Activated CD8-positive, alpha-beta memory T cell treated with anti-CD3 and anti-CD28 coated beads for 48 hours (primary cell): ENCODE measurements around the gene GPS1.

ENCODE experiments used
- DNase-seq, 3 experiments: peaks; one replicate each; pipeline ENCODE4 v3.0.0-alpha.2; 2020; ENCODE audit warnings: low read depth in 2 of 3, low spot score in 2 of 3

The GPS1 gene

GRCh38 chr17:82051776-82052637, at the start of gene GPS1, which contains the start of gene RFNG:
Gene GPS1 (plus strand): TSS chr17:82051898. CDS start chr17:82051932, 34 bp downstream.
Gene RFNG (minus strand): TSS chr17:82051811. CDS start chr17:82051766, 45 bp downstream.
- DNase-seq: peak; percentile 61 to 72 (median 71)

- DNase-seq: no peak
These were observed 48.0 kb upstream of the GPS1 start for GRCh38 chr17:82003411-82004381.

- no peak for DNase-seq
These were observed 46.9 kb upstream of the GPS1 start for GRCh38 chr17:82004517-82005455.

DNA sequence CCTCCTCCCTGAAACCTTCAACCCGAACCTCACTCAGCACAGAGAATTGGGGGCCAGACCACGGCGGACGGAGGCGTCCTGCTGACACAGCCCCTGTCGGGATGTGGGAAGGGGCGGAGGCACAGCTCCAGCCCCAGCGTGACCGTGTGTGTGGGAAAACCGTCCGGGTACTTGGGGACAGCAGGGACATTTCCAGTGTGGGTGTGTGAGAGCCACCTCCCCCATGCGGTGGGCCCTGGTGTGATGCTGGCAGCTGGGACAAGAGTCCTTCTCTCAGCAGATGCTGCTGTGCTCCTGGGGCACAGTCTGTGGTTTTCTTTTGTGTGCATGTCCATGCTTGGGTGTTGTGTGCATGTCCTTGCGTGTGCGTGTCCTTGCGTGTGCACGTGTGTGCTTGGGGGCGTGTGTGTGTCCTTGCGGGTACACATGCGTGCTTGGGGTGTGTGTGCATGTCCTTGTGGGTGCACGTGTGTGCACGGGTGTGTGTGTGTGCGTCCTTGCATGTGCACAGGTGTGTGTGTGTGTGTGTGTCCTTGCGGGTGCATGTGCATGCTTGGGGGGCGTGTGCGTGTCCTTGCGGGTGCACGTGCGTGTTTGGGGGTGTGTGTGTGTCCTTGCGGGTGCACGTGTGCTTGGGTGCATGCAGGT, 45.9 kb upstream of the GPS1 start:
- DNase-seq: no peak

DNA sequence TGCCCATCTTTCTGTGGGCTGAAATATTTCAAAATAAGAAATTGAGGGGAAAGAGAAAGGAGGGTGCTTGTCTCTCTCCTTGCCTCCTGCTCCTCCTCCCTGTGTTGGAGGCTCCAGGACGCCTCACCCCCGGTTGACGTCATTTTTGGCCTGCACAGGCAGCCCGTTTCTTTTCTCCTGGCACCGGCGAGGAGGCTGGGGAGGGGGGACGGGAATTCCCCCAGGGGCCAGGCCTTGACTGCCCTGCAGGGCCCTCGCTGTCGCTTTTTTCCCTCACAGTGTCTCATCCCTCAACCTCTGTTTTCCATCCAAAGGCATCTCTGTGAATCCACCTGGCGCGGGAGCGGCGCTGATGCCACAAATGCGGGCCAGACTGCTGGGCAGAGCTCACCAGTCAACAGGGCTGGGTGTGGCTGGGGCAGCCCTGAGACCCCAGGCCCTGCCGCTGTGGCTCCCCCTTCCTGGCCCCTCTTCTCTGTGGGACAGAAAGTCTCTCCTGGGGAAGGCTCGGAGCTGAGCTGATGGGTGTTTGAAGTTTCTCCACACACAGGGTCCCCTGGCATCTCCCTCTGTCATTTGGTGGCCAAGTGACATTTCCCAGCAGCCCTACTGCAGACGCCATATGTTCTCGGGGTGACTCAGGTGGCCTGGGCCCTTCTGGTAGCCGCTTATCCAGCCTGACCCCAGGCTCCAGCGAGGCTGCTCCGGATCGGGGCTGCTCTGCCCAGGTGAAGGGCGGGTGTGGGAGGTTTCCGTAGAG, 45.0 kb upstream of the GPS1 start:
- DNase-seq: no peak

- DNase-seq: no peak
These were observed 44.5 kb upstream of the GPS1 start for GRCh38 chr17:82007228-82007494.

- no peak for DNase-seq
These were observed 44.0 kb upstream of the GPS1 start for GRCh38 chr17:82007495-82008257.

GRCh38 chr17:82008258-82008940, 43.3 kb upstream of the GPS1 start:
- DNase-seq: no peak

GRCh38 chr17:82008941-82009405, 42.7 kb upstream of the GPS1 start:
- no peak for DNase-seq

- DNase-seq: no peak
These were observed 42.3 kb upstream of the GPS1 start for GRCh38 chr17:82009413-82009812.

- DNase-seq: no peak
These were observed 40.8 kb upstream of the GPS1 start for GRCh38 chr17:82010575-82011525.

GRCh38 chr17:82011617-82012187, 40.0 kb upstream of the GPS1 start:
- DNase-seq: no peak

DNA sequence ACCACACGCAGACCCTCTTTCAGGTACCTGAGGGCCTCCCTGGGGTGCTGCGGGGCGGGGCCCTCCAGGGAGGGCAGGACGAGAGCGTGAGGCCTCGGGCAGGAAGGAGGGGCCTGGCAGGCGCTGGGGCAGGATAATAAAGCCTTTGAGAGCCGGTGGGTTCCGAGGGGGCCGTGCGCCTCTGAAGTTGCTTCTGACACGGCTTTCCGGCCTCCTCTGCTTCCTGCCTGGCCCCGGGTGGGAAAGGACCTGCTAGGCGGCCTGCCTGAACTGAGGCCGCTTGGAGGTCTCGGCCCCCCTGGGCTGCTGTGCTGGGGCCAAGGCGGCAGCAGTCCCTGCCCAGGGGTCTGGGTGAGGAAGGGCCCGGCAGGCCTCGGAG, 39.4 kb upstream of the GPS1 start:
- no peak for DNase-seq

DNA sequence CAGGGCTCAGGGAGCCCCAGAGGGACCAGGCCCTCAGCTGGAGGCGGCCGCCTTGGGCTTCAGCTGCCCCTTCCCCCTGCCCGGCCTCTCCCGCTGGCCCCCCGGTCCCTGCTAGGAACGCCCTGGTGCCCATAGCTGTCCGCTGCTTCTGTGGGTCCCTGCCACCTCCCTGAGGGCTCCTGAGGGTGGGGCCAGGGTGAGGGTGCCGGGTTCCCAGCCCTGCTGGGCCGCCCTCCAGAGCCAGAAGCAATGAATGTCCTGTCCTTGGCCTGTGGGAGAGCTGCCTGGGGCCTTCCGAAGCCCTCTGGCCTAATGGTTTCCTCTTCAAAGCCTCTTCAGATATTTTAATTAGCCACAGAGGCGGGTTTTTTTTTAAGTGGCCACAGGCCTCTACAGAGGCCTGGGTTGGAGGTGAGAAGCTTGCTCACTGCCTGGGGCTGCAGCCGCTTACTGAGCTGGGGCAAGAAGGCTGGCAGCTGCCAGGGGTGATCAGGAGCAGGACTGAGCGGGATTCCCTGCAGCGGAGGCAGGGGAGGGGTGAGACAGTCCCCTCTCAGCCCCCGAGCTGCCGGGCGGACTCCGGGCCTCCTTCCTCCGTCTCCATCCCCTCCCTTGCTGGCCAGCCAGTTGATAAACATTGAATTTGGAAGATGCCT, 38.9 kb upstream of the GPS1 start:
- no peak for DNase-seq

DNA sequence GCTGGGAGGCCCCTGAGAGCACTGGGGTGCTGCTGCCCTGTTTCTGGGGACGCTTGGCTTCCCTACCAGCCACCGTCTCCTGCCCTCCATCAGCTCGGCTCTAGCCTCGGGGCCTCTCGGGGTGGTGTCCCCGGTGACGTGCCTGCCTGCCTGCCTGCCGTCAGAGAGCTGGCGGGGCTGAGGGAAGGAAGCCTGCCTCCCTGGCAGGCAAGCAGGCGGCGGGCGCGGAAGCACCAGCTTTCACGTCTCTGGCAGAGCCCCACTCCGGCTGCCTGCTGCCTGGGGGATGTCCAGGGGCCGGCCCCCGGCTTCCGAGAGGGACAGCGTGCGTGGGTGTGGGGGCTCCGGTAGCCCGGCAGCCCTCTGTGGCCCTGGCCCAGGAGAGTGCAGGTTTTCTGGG, 38.4 kb upstream of the GPS1 start:
- DNase-seq: no peak

- DNase-seq: no peak
These were observed 37.9 kb upstream of the GPS1 start for GRCh38 chr17:82013772-82014321.
